IMR-90 (cell line): ENCODE measurements around the gene ABR.

Experiments used
- CTCF ChIP-seq: conservative IDR thresholded peaks from 2 replicates; pipeline ENCODE4 v1.5.1; 2012; ENCODE audit warnings: mild to moderate bottlenecking, low read depth, low read length, improper control_type of control experiment
- ELK1 ChIP-seq: fragments of 150-350 bp; IDR thresholded peaks from 2 replicates; pipeline ENCODE4 v1.6.1; 2016; ENCODE audit warnings: low read depth, mild to moderate bottlenecking, low read length, moderate library complexity, borderline replicate concordance
- MAFK ChIP-seq: IDR thresholded peaks from 2 replicates; pipeline ENCODE4 v1.6.1; 2012; ENCODE audit warnings: low read depth, low read length, improper control_type of control experiment
- MXI1 ChIP-seq: IDR thresholded peaks from 2 replicates; pipeline ENCODE4 v1.6.1; 2012; ENCODE audit warnings: low read depth, mild to moderate bottlenecking, low read length, moderate library complexity, borderline replicate concordance
- NFE2L2 ChIP-seq: fragments of 150-350 bp; IDR thresholded peaks from 2 replicates; pipeline ENCODE4 v1.6.1; 2016; ENCODE audit warnings: low read depth, mild to moderate bottlenecking, low read length
- POLR2A ChIP-seq: IDR thresholded peaks from 2 replicates; pipeline ENCODE4 v1.6.1; 2012; ENCODE audit warnings: mild to moderate bottlenecking, low read depth, low read length
- RAD21 ChIP-seq: IDR thresholded peaks from 2 replicates; pipeline ENCODE4 v1.6.1; 2012; ENCODE audit warnings: low read length, improper control_type of control experiment
- RFX5 ChIP-seq: IDR thresholded peaks from 2 replicates; pipeline ENCODE4 v1.8.0; 2012; ENCODE audit warnings: low read depth, mild to moderate bottlenecking, low read length, moderate library complexity
- USF2 ChIP-seq: fragments of 150-350 bp; IDR thresholded peaks from 2 replicates; pipeline ENCODE4 v1.6.1; 2017; ENCODE audit warnings: mild to moderate bottlenecking, antibody characterized with exemption, low read length, low read depth

DNA sequence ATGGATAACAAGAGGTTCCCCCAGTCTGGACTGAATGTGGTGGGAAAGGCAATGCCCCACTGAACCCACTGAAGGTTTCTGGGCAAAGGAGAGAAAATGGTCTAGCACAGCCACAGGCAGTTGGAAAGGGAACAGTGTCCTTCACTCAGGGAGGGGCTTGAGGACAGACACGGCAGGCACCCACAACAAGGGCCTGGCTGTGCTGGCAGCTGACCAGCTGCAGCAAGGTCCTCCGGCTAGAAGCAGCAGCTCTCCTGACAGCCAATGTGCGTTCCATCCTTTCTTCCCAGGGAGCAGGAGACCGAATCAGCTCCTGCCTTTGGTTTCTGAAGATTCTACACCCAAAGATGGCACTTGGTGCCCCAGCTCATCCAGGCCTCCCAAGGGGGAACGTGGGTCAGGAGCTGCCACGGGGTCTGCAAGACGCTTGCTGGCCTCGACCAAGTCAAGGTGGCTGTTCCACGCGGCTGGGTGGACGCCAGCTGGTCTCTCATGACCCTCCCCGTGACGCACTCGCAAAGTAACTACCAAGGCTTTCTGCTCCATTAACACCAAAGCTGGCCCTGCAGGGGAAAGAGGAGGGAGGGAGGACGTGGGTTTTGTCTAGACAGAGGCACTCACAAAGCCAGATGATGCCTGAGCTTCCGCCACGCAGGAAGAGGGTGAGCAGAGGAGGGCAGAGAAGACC is 11.1 kb downstream of the ABR start:
- TF ChIP-seq CTCF (no peak), USF2 (no peak), RAD21 (no peak), NFE2L2 (no peak), POLR2A (no peak), MXI1 (no peak), RFX5 (no peak), ELK1 (no peak), MAFK (no peak)
